ENCODE data around the gene LAD1. TPM values are rescaled to one million over a fixed set of nuclear protein-coding genes. Genes with fewer than 3 reads are reported as not detected.

Gene LAD1
- total and polyA plus RNA-seq, 2 of the 4 experiments (the other 2 are of a cell fraction): under 0.01 to 0.07 TPM

- H3K4me2 ChIP-seq (ENCODE audit: low read depth, low read length): no peak overlapping the region
- H3K4me1 ChIP-seq (ENCODE audit: control insufficient read depth, insufficient read depth, low read length): no peaks in the 10 kb centered on the region
- no peak overlapping the region for H3K18ac ChIP-seq (ENCODE audit: low read depth, low read length)
- H3K27ac ChIP-seq (ENCODE audit: insufficient read depth, low read length): no peak overlapping the region
- no peak overlapping the region for H3K14ac ChIP-seq (replicated peaks; ENCODE audit: low read depth, low read length)
- no peaks in the 10 kb centered on the region for H3K36me3 ChIP-seq (ENCODE audit: control insufficient read depth, insufficient read depth, low read length)
- no peak overlapping the region for H4K5ac ChIP-seq (ENCODE audit: low read depth, low read length)
- ChIA-PET POLR2A (ENCODE audit: unreplicated experiment) (no interaction called here), CTCF (no interaction called here)
- peaks cover 76% of the 10 kb centered on the region for H3K27me3 ChIP-seq (ENCODE audit: control insufficient read depth, insufficient read depth, low read length)
- no CpG with 5 or more reads among the region's 4 CpGs for WGBS, 2 experiments (ENCODE audit: extremely low coverage in 2 of 2, insufficient read length in 1 of 2)
- H3K56ac ChIP-seq (ENCODE audit: extremely low read depth, insufficient read depth, low read length): no peak overlapping the region
- H3K9ac ChIP-seq (ENCODE audit: low read depth, low read length): no peak overlapping the region
- in situ Hi-C loops (cut with MboI; ENCODE audit: low sequenced_read_pairs): no loop called here
- H3K23ac ChIP-seq (ENCODE audit: low read depth, low read length): no peak overlapping the region
- no peak overlapping the region for H4K91ac ChIP-seq (ENCODE audit: insufficient read depth, low read depth, low read length)
- H3K9me1 ChIP-seq (ENCODE audit: insufficient read depth, low read length): no peaks in the 10 kb centered on the region
- no TSS peak for BruUV-seq (replicated peaks)
- H4K20me1 ChIP-seq (ENCODE audit: insufficient read depth, low read length): no peaks in the 10 kb centered on the region; the same call in 1 of the 2 replicates
- H2AFZ ChIP-seq (replicated peaks; ENCODE audit: low read length, poor library complexity): no peak overlapping the region
- ATAC-seq (ENCODE audit: low read depth): no peak
- H4K8ac ChIP-seq (ENCODE audit: low read depth in 2 of 2, low read length in 2 of 2): no peak overlapping the region
- no peak overlapping the region for H2BK120ac ChIP-seq (ENCODE audit: low read depth, low read length)
- no peak overlapping the region for H2AK5ac ChIP-seq (ENCODE audit: low read depth, low read length)
- no peak overlapping the region for H2BK5ac ChIP-seq (ENCODE audit: low read depth, low read length, poor library complexity, severe bottlenecking)
- H3K9me3 ChIP-seq (ENCODE audit: control insufficient read depth, insufficient read depth, low read length): no peaks in the 10 kb centered on the region
- no peak overlapping the region for H3K4me3 ChIP-seq (ENCODE audit: insufficient read depth, low read depth, low read length)
- H3K79me1 ChIP-seq (ENCODE audit: low read depth in 1 of 2, low read length in 2 of 2): no peaks in the 10 kb centered on the region
- intact Hi-C loops (cut with micrococcal nuclease): no loop called here
- no peak overlapping the region for H3K4ac ChIP-seq (ENCODE audit: low read depth, low read length)
- no peak overlapping the region for H2AK9ac ChIP-seq (replicated peaks; ENCODE audit: low read depth, low read length, poor library complexity)
- dilution Hi-C loops (cut with HindIII; ENCODE audit: low sequenced_read_pairs, unreplicated experiment): no loop called here
- peak; percentile 3 for DNase-seq
- no peak overlapping the region for H2BK15ac ChIP-seq (ENCODE audit: low read depth, low read length)
- H2BK20ac ChIP-seq (ENCODE audit: low read depth, low read length): no peak overlapping the region
- TF ChIP-seq SMC3 (IDR thresholded peaks at IDR 0.05; ENCODE audit: low read depth, low read length) (no peak), RCOR1 (IDR thresholded peaks at IDR 0.05; ENCODE audit: insufficient replicate concordance, low read length) (no peak), MAFK (IDR thresholded peaks at IDR 0.05; ENCODE audit: low read depth, low read length) (no peak)
Observed at GRCh38 chr1:201358596-201358995, 40.5 kb downstream of the LAD1 start.
